GM21619 (cell line): ENCODE data around the gene PRKG1.
A peak's percentile ranks its signal among the peaks of the same experiment; 100 is the strongest.
"Not testable (repeated sequence)": the region's sequence is repeated elsewhere in the genome, so short reads cannot be mapped to it uniquely, and the experiment has no call there.

Source experiments
- ATAC-seq: cut with Tn5 transposase; IDR thresholded peaks from one replicate; pipeline ENCODE4 v1.9.1; 2021; ENCODE audit not compliant: unreplicated experiment

The PRKG1 gene

GRCh38 chr10:51371743-51372142 is 297.5 kb downstream of the PRKG1 start:
- ATAC-seq, result no peak

GRCh38 chr10:51375790-51376189 is 301.5 kb downstream of the PRKG1 start:
- no peak for ATAC-seq

- ATAC-seq, result no peak
These were observed 303.0 kb downstream of the PRKG1 start for GRCh38 chr10:51377070-51377931.

- no peak for ATAC-seq
These were observed 303.8 kb downstream of the PRKG1 start for GRCh38 chr10:51377932-51378599.

- ATAC-seq, result no peak
These were observed 307.9 kb downstream of the PRKG1 start for GRCh38 chr10:51382181-51382580.

- ATAC-seq, result no peak
These were observed 310.7 kb downstream of the PRKG1 start for GRCh38 chr10:51384971-51385370.

- ATAC-seq, result no peak
These were observed 312.1 kb downstream of the PRKG1 start for GRCh38 chr10:51386248-51386885.

GRCh38 chr10:51389415-51390321 is 315.4 kb downstream of the PRKG1 start:
- peak; percentile 97 for ATAC-seq

GRCh38 chr10:51393006-51393405 is 318.7 kb downstream of the PRKG1 start:
- ATAC-seq, result not testable (repeated sequence)

- ATAC-seq, result no peak
These were observed 319.8 kb downstream of the PRKG1 start for GRCh38 chr10:51394039-51394438.

GRCh38 chr10:51397244-51397643 is 323.0 kb downstream of the PRKG1 start:
- ATAC-seq, result no peak

- no peak for ATAC-seq
These were observed 323.4 kb downstream of the PRKG1 start for GRCh38 chr10:51397695-51398094.

- no peak for ATAC-seq
These were observed 325.6 kb downstream of the PRKG1 start for GRCh38 chr10:51399840-51400239.

GRCh38 chr10:51400392-51401096 is 326.3 kb downstream of the PRKG1 start:
- ATAC-seq, result no peak

- ATAC-seq, result no peak
These were observed 329.2 kb downstream of the PRKG1 start for GRCh38 chr10:51403521-51403920.

- ATAC-seq, result no peak
These were observed 331.5 kb downstream of the PRKG1 start for GRCh38 chr10:51405580-51406351.

- no peak for ATAC-seq
These were observed 332.3 kb downstream of the PRKG1 start for GRCh38 chr10:51406581-51406980.

- ATAC-seq, result no peak
These were observed 342.2 kb downstream of the PRKG1 start for GRCh38 chr10:51416494-51416893.
